ENCODE data around the gene CD9. TPM values are rescaled to one million over a fixed set of nuclear protein-coding genes. Genes with fewer than 3 reads are reported as not detected.

CD9 gene
- total and polyA plus RNA-seq, 4 donors = 240 to 425 (median 379) TPM

- H3K9me3 ChIP-seq (ENCODE audit: control insufficient read depth in 4 of 4, insufficient read depth in 3 of 4, low read length in 3 of 4) = no peaks in the 10 kb centered on the region
- peak overlapping the region in 1 of 2 donors; percentile 69 for H3K9ac ChIP-seq (ENCODE audit: insufficient read depth in 1 of 2, low read length in 2 of 2)
- TF ChIP-seq CTCF (IDR thresholded peaks at IDR 0.05; ENCODE audit: control extremely low read depth, extremely low read depth) = no peak
- H3K4me1 ChIP-seq (ENCODE audit: control insufficient read depth in 5 of 5, insufficient read depth in 5 of 5, low read length in 5 of 5) = peaks cover 23 to 49% (median 37%) of the 10 kb centered on the region in 5 donors
- peak overlapping the region; percentile 17 to 90 for H3K27ac ChIP-seq (ENCODE audit: low read depth in 1 of 2, low read length in 1 of 2)
- H3K27me3 ChIP-seq (ENCODE audit: control insufficient read depth in 3 of 3, insufficient read depth in 3 of 3, low read length in 2 of 3) = no peaks in the 10 kb centered on the region
- WGBS, 2 donors = 41 to 63% methylated on average over 24 of the region's 24 CpGs
- ATAC-seq (ENCODE audit: insufficient read depth, low FRiP score) = peak; percentile 32
- peak; percentile 61 to 72 (median 70) for DNase-seq
- H3K36me3 ChIP-seq (ENCODE audit: control insufficient read depth in 4 of 4, insufficient read depth in 4 of 4, low read length in 4 of 4) = peaks cover 0 to 34% (median 0%) of the 10 kb centered on the region in 4 donors
- H3K4me3 ChIP-seq = no peak overlapping the region
Measured at GRCh38 chr12:6229224-6230218, 29.3 kb downstream of the CD9 start.

GRCh38 chr12:6230321-6231110 lies 30.3 kb downstream of the CD9 start:
- peak overlapping the region in 1 of 2 donors; percentile 69 for H3K9ac ChIP-seq (ENCODE audit: insufficient read depth in 1 of 2, low read length in 2 of 2)
- H3K27me3 ChIP-seq (ENCODE audit: control insufficient read depth in 3 of 3, insufficient read depth in 3 of 3, low read length in 2 of 3) = no peaks in the 10 kb centered on the region
- no peaks in the 10 kb centered on the region for H3K9me3 ChIP-seq (ENCODE audit: control insufficient read depth in 4 of 4, insufficient read depth in 3 of 4, low read length in 3 of 4)
- peaks cover 0 to 33% (median 0%) of the 10 kb centered on the region in 4 donors for H3K36me3 ChIP-seq (ENCODE audit: control insufficient read depth in 4 of 4, insufficient read depth in 4 of 4, low read length in 4 of 4)
- TF ChIP-seq CTCF (IDR thresholded peaks at IDR 0.05; ENCODE audit: control extremely low read depth, extremely low read depth) = no peak
- H3K4me3 ChIP-seq = no peak overlapping the region
- peaks cover 18 to 48% (median 38%) of the 10 kb centered on the region in 5 donors for H3K4me1 ChIP-seq (ENCODE audit: control insufficient read depth in 5 of 5, insufficient read depth in 5 of 5, low read length in 5 of 5)
- H3K27ac ChIP-seq (ENCODE audit: low read depth in 1 of 2, low read length in 1 of 2) = peak overlapping the region; percentile 17 to 90
- WGBS, 2 donors = 38 to 43% methylated on average over 16 of the region's 16 CpGs
- peak; percentile 36 to 69 (median 46) for DNase-seq
- peak; percentile 13 for ATAC-seq (ENCODE audit: insufficient read depth, low FRiP score)

- no peak for TF ChIP-seq CTCF (IDR thresholded peaks at IDR 0.05; ENCODE audit: control extremely low read depth, extremely low read depth)
- peak overlapping the region; percentile 21 to 49 for H3K27ac ChIP-seq (ENCODE audit: low read depth in 1 of 2, low read length in 1 of 2)
- H3K36me3 ChIP-seq (ENCODE audit: control insufficient read depth in 4 of 4, insufficient read depth in 4 of 4, low read length in 4 of 4) = peaks cover 0 to 39% (median 0%) of the 10 kb centered on the region in 4 donors
- H3K4me1 ChIP-seq (ENCODE audit: control insufficient read depth in 5 of 5, insufficient read depth in 5 of 5, low read length in 5 of 5) = peaks cover 11 to 43% (median 33%) of the 10 kb centered on the region in 5 donors
- DNase-seq (no peak), ATAC-seq (ENCODE audit: insufficient read depth, low FRiP score) (no peak)
- no peak overlapping the region for H3K4me3 ChIP-seq
- no peak overlapping the region for H3K9ac ChIP-seq (ENCODE audit: insufficient read depth in 1 of 2, low read length in 2 of 2)
- WGBS, 2 donors = 82 to 84% methylated on average over 5 of the region's 5 CpGs
- no peaks in the 10 kb centered on the region for H3K9me3 ChIP-seq (ENCODE audit: control insufficient read depth in 4 of 4, insufficient read depth in 3 of 4, low read length in 3 of 4)
- no peaks in the 10 kb centered on the region for H3K27me3 ChIP-seq (ENCODE audit: control insufficient read depth in 3 of 3, insufficient read depth in 3 of 3, low read length in 2 of 3)
Measured at GRCh38 chr12:6231359-6232268, 31.4 kb downstream of the CD9 start.

Data from lung (tissue), 12 donors.